ENCODE data around the gene RIPOR1.
A peak's percentile ranks its signal among the peaks of the same experiment; 100 is the strongest.

RIPOR1 gene

GRCh38 chr16:67561824-67562525, 33.3 kb downstream of the RIPOR1 start:
- peak; percentile 79 for DNase-seq

GRCh38 chr16:67562526-67562917, 33.9 kb downstream of the RIPOR1 start, which contains the start of gene CTCF:
TSS of gene CTCF (plus strand) at chr16:67562526. CDS start at chr16:67610833, 48,307 bp downstream.
- DNase-seq, result peak; percentile 53

- no peak for DNase-seq
These were observed 34.5 kb downstream of the RIPOR1 start for GRCh38 chr16:67562918-67563707.

- DNase-seq, result no peak
These were observed 35.3 kb downstream of the RIPOR1 start for GRCh38 chr16:67563708-67564468.

- no peak for DNase-seq
These were observed 37.0 kb downstream of the RIPOR1 start for GRCh38 chr16:67565470-67566100.

- no peak for DNase-seq
These were observed 42.8 kb downstream of the RIPOR1 start for GRCh38 chr16:67571464-67571863.

GRCh38 chr16:67571981-67572431, 43.4 kb downstream of the RIPOR1 start:
- no peak for DNase-seq

GRCh38 chr16:67579686-67580085, 51.1 kb downstream of the RIPOR1 start:
- no peak for DNase-seq

GRCh38 chr16:67580202-67580601, 51.6 kb downstream of the RIPOR1 start:
- no peak for DNase-seq

- DNase-seq, result no peak
These were observed 64.7 kb downstream of the RIPOR1 start for GRCh38 chr16:67593288-67593687.

- DNase-seq, result no peak
These were observed 65.1 kb downstream of the RIPOR1 start for GRCh38 chr16:67593701-67594100.

- no peak for DNase-seq
These were observed 65.8 kb downstream of the RIPOR1 start for GRCh38 chr16:67594256-67594915.

- no peak for DNase-seq
These were observed 66.3 kb downstream of the RIPOR1 start for GRCh38 chr16:67594956-67595355.
